NB4 (cell line): ENCODE measurements around the gene ADGRL3.

ENCODE experiments used
- DNase-seq: peaks from one replicate; pipeline ENCODE4 v3.0.0; 2010; ENCODE audit warnings: low read depth
- H3K4me3 ChIP-seq: one replicate; pipeline ENCODE4 v1.5.1; 2011; ENCODE audit warnings: mild to moderate bottlenecking, low read depth, low read length, moderate library complexity
- MYC ChIP-seq: IDR thresholded peaks from 2 replicates; pipeline ENCODE4 v1.6.1; 2011; ENCODE audit warnings: low read depth, low read length
- POLR2A ChIP-seq: IDR thresholded peaks from 2 replicates; pipeline ENCODE4 v1.6.1; 2011; ENCODE audit warnings: mild to moderate bottlenecking; ENCODE audit not compliant: insufficient read length; ENCODE audit errors: extremely low read depth
- TF ChIP-seq, protein P1 (sequence below): IDR thresholded peaks from 2 replicates; pipeline ENCODE4 v1.6.1; 2011; ENCODE audit warnings: low read depth, low read length
- TF ChIP-seq, protein P2 (sequence below): IDR thresholded peaks from one replicate; pipeline ENCODE4 v1.5.1; 2012; ENCODE audit warnings: low read depth, low read length

The ADGRL3 gene

DNA sequence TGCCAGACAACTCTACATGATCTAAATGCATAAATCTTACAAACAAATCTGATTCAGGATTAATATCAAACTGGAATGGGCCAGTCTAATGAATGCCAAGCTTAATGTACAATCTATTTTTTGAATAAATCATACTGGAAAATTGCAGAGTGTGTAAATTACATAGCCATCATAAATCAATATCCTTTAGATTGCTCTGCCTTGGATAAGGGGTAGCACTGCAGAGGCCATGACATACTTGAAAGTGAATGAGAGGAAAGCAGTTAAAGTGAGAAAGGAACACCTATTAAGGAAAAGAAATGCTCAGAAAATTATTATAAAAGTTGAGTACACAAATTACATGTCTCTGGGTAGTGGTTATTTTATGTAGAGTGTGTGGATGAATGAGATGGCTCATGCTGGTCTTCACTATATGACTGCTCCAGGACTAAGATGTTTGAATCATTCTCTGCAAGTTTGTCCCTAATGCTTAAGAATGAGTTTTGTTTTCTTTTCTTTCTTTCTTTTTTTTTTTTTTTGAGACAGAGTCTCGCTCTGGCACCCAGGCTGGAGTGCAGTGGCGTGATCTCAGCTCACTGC, 100.2 kb downstream of the ADGRL3 start:
- no peak for DNase-seq
- H3K4me3 ChIP-seq, result no peak overlapping the region
- TF ChIP-seq POLR2A (no peak), MYC (no peak)
- TF ChIP-seq, protein P1, sequence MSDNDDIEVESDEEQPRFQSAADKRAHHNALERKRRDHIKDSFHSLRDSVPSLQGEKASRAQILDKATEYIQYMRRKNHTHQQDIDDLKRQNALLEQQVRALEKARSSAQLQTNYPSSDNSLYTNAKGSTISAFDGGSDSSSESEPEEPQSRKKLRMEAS, result no peak
- TF ChIP-seq, protein P2, sequence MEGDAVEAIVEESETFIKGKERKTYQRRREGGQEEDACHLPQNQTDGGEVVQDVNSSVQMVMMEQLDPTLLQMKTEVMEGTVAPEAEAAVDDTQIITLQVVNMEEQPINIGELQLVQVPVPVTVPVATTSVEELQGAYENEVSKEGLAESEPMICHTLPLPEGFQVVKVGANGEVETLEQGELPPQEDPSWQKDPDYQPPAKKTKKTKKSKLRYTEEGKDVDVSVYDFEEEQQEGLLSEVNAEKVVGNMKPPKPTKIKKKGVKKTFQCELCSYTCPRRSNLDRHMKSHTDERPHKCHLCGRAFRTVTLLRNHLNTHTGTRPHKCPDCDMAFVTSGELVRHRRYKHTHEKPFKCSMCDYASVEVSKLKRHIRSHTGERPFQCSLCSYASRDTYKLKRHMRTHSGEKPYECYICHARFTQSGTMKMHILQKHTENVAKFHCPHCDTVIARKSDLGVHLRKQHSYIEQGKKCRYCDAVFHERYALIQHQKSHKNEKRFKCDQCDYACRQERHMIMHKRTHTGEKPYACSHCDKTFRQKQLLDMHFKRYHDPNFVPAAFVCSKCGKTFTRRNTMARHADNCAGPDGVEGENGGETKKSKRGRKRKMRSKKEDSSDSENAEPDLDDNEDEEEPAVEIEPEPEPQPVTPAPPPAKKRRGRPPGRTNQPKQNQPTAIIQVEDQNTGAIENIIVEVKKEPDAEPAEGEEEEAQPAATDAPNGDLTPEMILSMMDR, result no peak

DNA sequence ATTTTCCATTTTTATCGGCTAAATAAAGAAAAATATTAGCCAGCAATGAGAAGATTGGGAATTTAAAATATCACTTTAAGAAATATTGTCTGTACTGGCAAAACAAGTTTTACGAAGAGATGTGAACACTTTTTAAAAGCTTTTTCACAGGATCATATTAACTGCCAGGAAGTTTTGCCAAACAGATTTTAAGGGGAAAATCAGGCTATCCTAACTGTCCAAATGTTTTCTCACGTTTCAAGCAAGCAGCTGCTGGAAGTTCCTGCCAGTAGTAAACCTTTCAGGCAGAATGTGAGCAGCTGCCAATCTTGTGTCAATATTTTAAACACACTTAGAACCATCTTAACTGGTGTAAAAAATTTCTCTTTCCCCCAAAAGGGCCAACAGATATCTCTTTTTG, 101.1 kb downstream of the ADGRL3 start:
- no peak for DNase-seq
- TF ChIP-seq MYC, result no peak
- no peak overlapping the region for H3K4me3 ChIP-seq

- H3K4me3 ChIP-seq, result no peak overlapping the region
- TF ChIP-seq, protein P2, result no peak
- TF ChIP-seq MYC (no peak), POLR2A (no peak)
- TF ChIP-seq, protein P1, result no peak
- DNase-seq, result no peak
Observed at GRCh38 chr4:61308033-61308432, 107.9 kb downstream of the ADGRL3 start.

- no peak for TF ChIP-seq POLR2A
- no peak for TF ChIP-seq MYC
- TF ChIP-seq, protein P1, result no peak
- TF ChIP-seq, protein P2, result no peak
- DNase-seq, result no peak
- H3K4me3 ChIP-seq, result no peak overlapping the region
Observed at GRCh38 chr4:61309616-61310015, 109.5 kb downstream of the ADGRL3 start.

- DNase-seq, result no peak
- TF ChIP-seq, protein P1, result no peak
- TF ChIP-seq, protein P2, result no peak
- TF ChIP-seq POLR2A (no peak), MYC (no peak)
- no peak overlapping the region for H3K4me3 ChIP-seq
Observed at GRCh38 chr4:61312526-61312925, 112.4 kb downstream of the ADGRL3 start.

DNA sequence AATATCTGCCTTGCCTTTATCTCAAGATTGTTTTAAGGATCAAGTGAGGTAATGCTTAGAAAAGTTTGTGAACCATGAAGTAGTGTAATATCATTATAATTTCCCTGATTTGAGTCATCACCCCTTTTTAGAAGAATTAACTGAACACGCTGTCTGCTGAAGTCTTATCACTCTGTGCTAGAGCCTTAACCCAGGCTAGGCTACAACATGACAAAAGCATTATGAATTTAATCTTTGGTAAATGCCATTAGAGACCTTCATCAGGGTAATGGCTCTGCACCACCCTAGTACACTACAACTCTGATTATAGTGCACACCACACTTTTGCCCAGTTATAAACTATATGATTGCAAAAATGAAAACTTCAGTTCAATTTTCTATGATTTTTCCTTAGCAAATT, 118.3 kb downstream of the ADGRL3 start:
- no peak overlapping the region for H3K4me3 ChIP-seq
- no peak for DNase-seq
- TF ChIP-seq, protein P2, result no peak
- TF ChIP-seq, protein P1, result no peak
- TF ChIP-seq MYC (no peak), POLR2A (no peak)
